ENCODE data around the gene CNMD.

CNMD gene

GRCh38 chr13:52673465-52673864, 66.2 kb downstream of the CNMD start:
- no peak for DNase-seq

- no peak for DNase-seq
Observed at GRCh38 chr13:52670726-52671125, 68.9 kb downstream of the CNMD start.

GRCh38 chr13:52669677-52670076, 69.9 kb downstream of the CNMD start:
- DNase-seq = no peak

DNA sequence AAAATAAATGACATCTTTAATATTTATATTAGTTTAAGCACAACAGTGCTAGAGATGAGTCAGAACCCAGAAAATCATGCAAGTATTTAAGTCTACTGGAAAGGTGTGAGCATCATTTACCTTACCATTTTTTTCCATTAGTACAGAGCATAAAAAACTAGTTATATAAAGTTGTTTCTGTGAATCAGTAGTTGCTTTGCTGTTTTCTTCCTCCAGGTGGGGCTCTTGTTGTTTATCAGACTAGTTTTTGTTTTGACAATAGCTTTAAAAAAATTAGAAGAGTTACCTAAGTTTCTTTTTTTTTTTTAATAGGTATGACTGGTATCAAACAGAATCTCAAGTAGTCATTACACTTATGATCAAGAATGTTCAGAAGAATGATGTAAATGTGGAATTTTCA, 74.3 kb downstream of the CNMD start:
- peak; percentile 2 for DNase-seq

GRCh38 chr13:52664272-52664671, 75.3 kb downstream of the CNMD start:
- DNase-seq = no peak

DNA sequence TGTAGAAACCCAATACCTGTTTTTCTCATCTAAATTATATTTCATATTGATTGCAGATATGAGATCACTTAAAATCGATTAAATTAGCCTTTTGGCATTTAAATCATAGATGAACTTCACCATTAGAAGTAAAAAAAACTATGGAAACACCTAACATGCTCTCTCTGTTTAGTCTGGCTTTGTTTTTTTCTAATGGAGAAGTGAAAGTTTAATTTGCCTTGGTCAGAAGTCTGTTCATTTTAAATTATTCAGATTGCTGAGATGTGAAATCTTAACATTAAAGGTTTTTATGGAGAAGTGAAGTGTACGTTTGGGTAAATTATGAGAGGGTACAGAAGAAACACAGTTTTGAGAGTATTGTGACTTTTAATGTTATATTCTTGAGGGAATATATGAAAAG, 80.3 kb downstream of the CNMD start:
- DNase-seq = no peak

All from NCI-H2227 treated with DMSO at 0.1 percent for 48 hours (cell line).